Thoracic aorta (tissue), 2 donors: ENCODE data around the gene PRKN. TPM values are rescaled to one million over a fixed set of nuclear protein-coding genes. Genes with fewer than 3 reads are reported as not detected.

Experiments used
- ATAC-seq: fragments of 150-250 bp; one replicate; pipeline ENCODE4 v1.8.0; 2017; ENCODE audit warnings: low read depth; ENCODE audit not compliant: insufficient number of reproducible peaks, low FRiP score
- DNase-seq: peaks from one replicate; pipeline ENCODE4 v3.0.0-alpha.2; 2020; ENCODE audit warnings: low spot score
- H3K27ac ChIP-seq, 2 donors: fragments of 200-600 bp; sonication (generic); 1 replicate in 1 of 2; 2 replicates in 1 of 2; pipeline ENCODE4 v1.5.1; 2016; ENCODE audit warnings: mild to moderate bottlenecking in 2 of 2, moderate library complexity in 2 of 2
- H3K27me3 ChIP-seq: fragments of 200-600 bp; sonication (generic); replicated peaks from 2 replicates; pipeline ENCODE4 v1.6.0; 2016; ENCODE audit warnings: mild to moderate bottlenecking; ENCODE audit not compliant: insufficient read depth
- H3K36me3 ChIP-seq: fragments of 200-600 bp; sonication (generic); one replicate; pipeline ENCODE4 v1.5.1; 2016
- H3K4me1 ChIP-seq, 2 donors: fragments of 200-600 bp; sonication (generic); 1 replicate in 1 of 2; 2 replicates in 1 of 2; pipeline versions ENCODE4 v1.5.1 to v1.6.0; 2016; ENCODE audit warnings: low read depth in 2 of 2, mild to moderate bottlenecking in 1 of 2; ENCODE audit not compliant: control insufficient read depth in 1 of 2
- H3K4me3 ChIP-seq: fragments of 200-600 bp; sonication (generic); 2 replicates; pipeline ENCODE4 v1.5.1; 2016; ENCODE audit warnings: mild to moderate bottlenecking
- H3K9me3 ChIP-seq: fragments of 200-600 bp; sonication (generic); 2 replicates; pipeline ENCODE4 v1.5.1; 2016
- CTCF ChIP-seq: fragments of 200-600 bp; sonication (generic); IDR thresholded peaks from one replicate; pipeline ENCODE4 v1.5.1; 2019; ENCODE audit warnings: antibody characterized with exemption
- total RNA-seq, 2 donors: library from RNA; depleted of rRNA; stranded (reverse); fragments of >200 nt; gene quantifications; one replicate each; pipeline versions ENCODE4 v1.1.0 to v1.2.3, GENCODE V29; 2016

PRKN gene
- total RNA-seq, 2 donors from 2014 or later: 10.4 to 23.8 TPM

- Histone ChIP-seq H3K36me3 (no peaks in the 10 kb centered on the region), H3K4me1 (no peaks in the 10 kb centered on the region), H3K4me3 (no peak overlapping the region), H3K27me3 (no peaks in the 10 kb centered on the region), H3K9me3 (no peaks in the 10 kb centered on the region), H3K27ac (no peak overlapping the region)
- DNase-seq (no peak), ATAC-seq (no peak)
- no peak for TF ChIP-seq CTCF
Measured at GRCh38 chr6:162313922-162314660, 413.5 kb downstream of the PRKN start.

- Histone ChIP-seq H3K4me3 (no peak overlapping the region), H3K27ac (no peak overlapping the region), H3K27me3 (no peaks in the 10 kb centered on the region), H3K9me3 (no peaks in the 10 kb centered on the region), H3K4me1 (no peaks in the 10 kb centered on the region), H3K36me3 (no peaks in the 10 kb centered on the region)
- no peak for TF ChIP-seq CTCF
- ATAC-seq (no peak), DNase-seq (no peak)
Measured at GRCh38 chr6:162307865-162308264, 419.7 kb downstream of the PRKN start.

- no peak for TF ChIP-seq CTCF
- Histone ChIP-seq H3K27me3 (no peaks in the 10 kb centered on the region), H3K4me3 (no peak overlapping the region), H3K27ac (no peak overlapping the region), H3K4me1 (no peaks in the 10 kb centered on the region), H3K36me3 (no peaks in the 10 kb centered on the region), H3K9me3 (no peaks in the 10 kb centered on the region)
- ATAC-seq (no peak), DNase-seq (no peak)
Measured at GRCh38 chr6:162306616-162307015, 420.9 kb downstream of the PRKN start.

- no peaks in the 10 kb centered on the region for H3K4me1 ChIP-seq
Measured at GRCh38 chr6:162301128-162301527, 426.4 kb downstream of the PRKN start.

GRCh38 chr6:162294029-162294428 lies 433.5 kb downstream of the PRKN start:
- H3K27me3 ChIP-seq: no peaks in the 10 kb centered on the region
- no peak overlapping the region for H3K4me3 ChIP-seq
- no peak for TF ChIP-seq CTCF
- DNase-seq: no peak
- no peak for ATAC-seq
- peaks cover 0 to 10% of the 10 kb centered on the region in 2 donors for H3K4me1 ChIP-seq
- H3K27ac ChIP-seq: no peak overlapping the region
- no peaks in the 10 kb centered on the region for H3K9me3 ChIP-seq
- no peaks in the 10 kb centered on the region for H3K36me3 ChIP-seq

More at GRCh38 chr6:162301128-162301527, 426.4 kb downstream of the PRKN start:
- H3K27me3 ChIP-seq: no peaks in the 10 kb centered on the region
- H3K9me3 ChIP-seq: no peaks in the 10 kb centered on the region
- no peak for ATAC-seq
- no peak for TF ChIP-seq CTCF
- H3K4me3 ChIP-seq: no peak overlapping the region
- DNase-seq: no peak
- no peak overlapping the region for H3K27ac ChIP-seq
- H3K36me3 ChIP-seq: no peaks in the 10 kb centered on the region
